GM12878 (cell line): ENCODE results near the gene PHB1. TPM values are rescaled to one million over a fixed set of nuclear protein-coding genes. Genes with fewer than 3 reads are reported as not detected.

ENCODE experiments used
- ATF7 ChIP-seq: fragments of 450-650 bp; IDR thresholded peaks from 2 replicates; pipeline ENCODE4 v1.6.1; 2016; ENCODE audit warnings: low read depth, mild to moderate bottlenecking
- BHLHE40 ChIP-seq, 2 experiments: fragments of 450-650 bp in 1 of 2; IDR thresholded peaks; 2 replicates each; pipeline ENCODE4 v1.6.1; 2011 to 2017; ENCODE audit warnings: low read depth in 2 of 2, borderline replicate concordance in 1 of 2, improper control_type of control experiment in 1 of 2, low read length in 1 of 2, mild to moderate bottlenecking in 1 of 2
- CREB1 ChIP-seq: IDR thresholded peaks from 2 replicates; pipeline ENCODE4 v1.6.1; 2012; ENCODE audit warnings: low read depth, mild to moderate bottlenecking, inconsistent platforms
- EGR1 ChIP-seq, 2 experiments: IDR thresholded peaks; 1 replicate in 1 of 2; 2 replicates in 1 of 2; pipeline ENCODE4 v1.6.1; 2011 to 2012; ENCODE audit warnings: low read depth in 2 of 2, low read length in 2 of 2, borderline replicate concordance in 1 of 2, mild to moderate bottlenecking in 1 of 2, moderate library complexity in 1 of 2
- FOXK2 ChIP-seq: fragments of 450-650 bp; IDR thresholded peaks from 2 replicates; pipeline ENCODE4 v1.6.1; 2017; ENCODE audit warnings: mild to moderate bottlenecking, moderate library complexity
- IKZF2 ChIP-seq, 2 experiments: fragments of 450-650 bp; IDR thresholded peaks; 2 replicates each; pipeline ENCODE4 v1.6.1; 2017; ENCODE audit warnings: mild to moderate bottlenecking in 2 of 2, moderate library complexity in 2 of 2
- LARP7 ChIP-seq: fragments of 450-650 bp; IDR thresholded peaks from 2 replicates; pipeline ENCODE4 v1.6.1; 2017; ENCODE audit warnings: mild to moderate bottlenecking
- NBN ChIP-seq: fragments of 450-650 bp; IDR thresholded peaks from 2 replicates; pipeline ENCODE4 v1.6.1; 2016
- NFYB ChIP-seq: IDR thresholded peaks from 2 replicates; pipeline ENCODE4 v1.6.1; 2011; ENCODE audit warnings: low read depth, mild to moderate bottlenecking, low read length, improper control_type of control experiment, moderate library complexity; ENCODE audit not compliant: insufficient read depth
- PKNOX1 ChIP-seq: fragments of 450-650 bp; IDR thresholded peaks from 2 replicates; pipeline ENCODE4 v1.6.1; 2016; ENCODE audit warnings: mild to moderate bottlenecking
- POLR2A ChIP-seq: IDR thresholded peaks from 2 replicates; pipeline ENCODE4 v1.6.1; 2011; ENCODE audit warnings: low read depth, mild to moderate bottlenecking, low read length
- RAD21 ChIP-seq: IDR thresholded peaks from 2 replicates; pipeline ENCODE4 v1.6.1; 2011; ENCODE audit warnings: mild to moderate bottlenecking, low read depth, low read length, moderate library complexity; ENCODE audit not compliant: insufficient read depth
- SMC3 ChIP-seq: IDR thresholded peaks from 2 replicates; pipeline ENCODE4 v1.6.1; 2011; ENCODE audit warnings: low read length, improper control_type of control experiment, borderline replicate concordance
- ZBTB4 ChIP-seq: fragments of 450-650 bp; formaldehyde crosslinking; IDR thresholded peaks from 2 replicates; pipeline ENCODE4 v1.4.0; 2022; ENCODE audit warnings: mild to moderate bottlenecking, moderate library complexity
- ZNF24 ChIP-seq: fragments of 450-650 bp; IDR thresholded peaks from 2 replicates; pipeline ENCODE4 v1.6.1; 2017; ENCODE audit warnings: antibody characterized with exemption, mild to moderate bottlenecking
- polyA plus RNA-seq, 11 experiments: library from polyadenylated mRNA; depleted of rRNA in 4 of 11; unstranded in 6 of 11; stranded (reverse) in 5 of 11; fragments of >200 nt; fragmentation: Nextera tagmentation in 4 of 11; fragmentation: Illumina TruSeq in 1 of 11; extraction: Ambion mirVana in 4 of 11; extraction: Trizol in 1 of 11; gene quantifications; 1 replicate in 1 of 11; 2 replicates in 10 of 11; pipeline versions ENCODE4 v1.2.1 to v1.2.3, GENCODE V29; 2011 to 2016; ENCODE audit warnings: inconsistent platforms in 2 of 11, missing spikeins in 2 of 11, low read depth in 1 of 11
- total RNA-seq, 4 experiments: library from RNA; depleted of rRNA in 3 of 4; stranded (reverse); fragments of >200 nt in 3 of 4; fragmentation: Illumina TruSeq in 1 of 4; extraction: Trizol in 1 of 4; gene quantifications; 2 replicates each; pipeline versions ENCODE4 v1.2.1 to v1.2.3, GENCODE V29; 2013 to 2021
- TF ChIP-seq, protein P1 (sequence below): fragments of 450-650 bp; IDR thresholded peaks from 2 replicates; pipeline ENCODE4 v1.6.1; 2017; ENCODE audit warnings: mild to moderate bottlenecking, low read depth, inconsistent platforms; ENCODE audit not compliant: poor library complexity, severe bottlenecking
- TF ChIP-seq, protein P2 (sequence below): IDR thresholded peaks from 2 replicates; pipeline ENCODE4 v1.6.1; 2011; ENCODE audit warnings: low read depth, mild to moderate bottlenecking, low read length, moderate library complexity, borderline replicate concordance; ENCODE audit errors: extremely low read depth
- TF ChIP-seq, protein P3 (sequence below): fragments of 450-650 bp; IDR thresholded peaks from 2 replicates; pipeline ENCODE4 v1.6.1; 2016; ENCODE audit warnings: mild to moderate bottlenecking, moderate library complexity, borderline replicate concordance

The PHB1 gene
- total and polyA plus RNA-seq, 10 of the 15 experiments (the other 5 are each of a cell fraction or from before 2014, with no cell fraction given) = 117 to 466 (median 248) TPM

DNA sequence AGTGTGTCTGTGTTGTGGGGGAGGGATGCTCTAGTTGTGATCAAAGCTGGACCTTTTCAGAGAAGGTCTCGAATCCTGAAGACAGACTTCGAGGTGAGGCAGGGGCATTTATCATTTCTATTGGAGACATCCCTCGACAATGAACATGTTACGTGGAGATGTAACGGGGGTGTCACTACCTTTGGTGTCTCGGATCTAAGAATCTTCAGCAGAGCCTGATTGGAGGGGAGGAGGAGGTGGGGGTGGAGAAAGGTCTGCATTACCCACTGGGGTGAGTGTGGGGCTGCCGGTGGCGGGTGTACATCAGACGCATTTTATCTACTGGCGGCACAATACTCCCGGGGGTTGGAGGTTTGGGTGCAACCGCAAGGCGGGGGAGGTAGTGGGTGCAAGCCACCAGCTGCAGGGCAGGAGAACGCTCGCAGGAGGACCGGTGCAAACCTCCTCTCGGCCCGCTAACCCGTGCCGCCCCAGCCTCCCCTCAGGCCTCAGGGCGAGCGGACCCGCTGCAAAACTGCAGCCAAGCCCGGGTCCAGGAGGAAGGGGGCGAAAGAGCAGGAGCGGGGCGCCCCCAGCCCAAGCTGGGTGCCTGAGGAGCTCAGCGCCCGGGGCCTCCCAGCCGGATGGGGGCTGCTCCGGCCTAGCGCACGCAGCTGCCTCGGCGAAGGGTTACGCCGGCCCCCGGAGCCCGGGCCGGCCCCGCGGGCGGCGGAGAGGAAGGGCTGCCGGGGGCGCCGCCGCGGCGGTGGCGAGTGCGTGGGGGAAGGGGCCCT lies 53.4 kb downstream of the PHB1 start (continued):
- TF ChIP-seq, protein P1, sequence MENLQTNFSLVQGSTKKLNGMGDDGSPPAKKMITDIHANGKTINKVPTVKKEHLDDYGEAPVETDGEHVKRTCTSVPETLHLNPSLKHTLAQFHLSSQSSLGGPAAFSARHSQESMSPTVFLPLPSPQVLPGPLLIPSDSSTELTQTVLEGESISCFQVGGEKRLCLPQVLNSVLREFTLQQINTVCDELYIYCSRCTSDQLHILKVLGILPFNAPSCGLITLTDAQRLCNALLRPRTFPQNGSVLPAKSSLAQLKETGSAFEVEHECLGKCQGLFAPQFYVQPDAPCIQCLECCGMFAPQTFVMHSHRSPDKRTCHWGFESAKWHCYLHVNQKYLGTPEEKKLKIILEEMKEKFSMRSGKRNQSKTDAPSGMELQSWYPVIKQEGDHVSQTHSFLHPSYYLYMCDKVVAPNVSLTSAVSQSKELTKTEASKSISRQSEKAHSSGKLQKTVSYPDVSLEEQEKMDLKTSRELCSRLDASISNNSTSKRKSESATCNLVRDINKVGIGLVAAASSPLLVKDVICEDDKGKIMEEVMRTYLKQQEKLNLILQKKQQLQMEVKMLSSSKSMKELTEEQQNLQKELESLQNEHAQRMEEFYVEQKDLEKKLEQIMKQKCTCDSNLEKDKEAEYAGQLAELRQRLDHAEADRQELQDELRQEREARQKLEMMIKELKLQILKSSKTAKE = no peak
- peak in 1 of 2 experiments; percentile 77; a peak in 2 of 3 replicates for TF ChIP-seq EGR1 (IDR thresholded peaks at IDR 0.05; ENCODE audit: borderline replicate concordance in 1 of 2, low read depth in 2 of 2, low read length in 2 of 2)
- 0 out of 4 replicates have a peak, but pooled peaks of 1 of the 2 experiments have one; percentile 18 for TF ChIP-seq IKZF2 (IDR thresholded peaks at IDR 0.05)
- peak; percentile 53 for TF ChIP-seq POLR2A
- no peak for TF ChIP-seq PKNOX1
- peak in 1 of 2 experiments; percentile 3; a peak in 1 of 4 replicates for TF ChIP-seq BHLHE40 (IDR thresholded peaks at IDR 0.05; ENCODE audit: borderline replicate concordance in 1 of 2, low read depth in 2 of 2, low read length in 1 of 2)
- no peak for TF ChIP-seq ZBTB4
- TF ChIP-seq, protein P2, sequence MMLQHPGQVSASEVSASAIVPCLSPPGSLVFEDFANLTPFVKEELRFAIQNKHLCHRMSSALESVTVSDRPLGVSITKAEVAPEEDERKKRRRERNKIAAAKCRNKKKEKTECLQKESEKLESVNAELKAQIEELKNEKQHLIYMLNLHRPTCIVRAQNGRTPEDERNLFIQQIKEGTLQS = no peak
- TF ChIP-seq NFYB = peak; percentile 64; the same call in 1 of the 2 replicates
- no peak for TF ChIP-seq RAD21
- no peak for TF ChIP-seq SMC3
- peak; percentile 65; the same call in 1 of the 2 replicates for TF ChIP-seq NBN
- TF ChIP-seq, protein P3, sequence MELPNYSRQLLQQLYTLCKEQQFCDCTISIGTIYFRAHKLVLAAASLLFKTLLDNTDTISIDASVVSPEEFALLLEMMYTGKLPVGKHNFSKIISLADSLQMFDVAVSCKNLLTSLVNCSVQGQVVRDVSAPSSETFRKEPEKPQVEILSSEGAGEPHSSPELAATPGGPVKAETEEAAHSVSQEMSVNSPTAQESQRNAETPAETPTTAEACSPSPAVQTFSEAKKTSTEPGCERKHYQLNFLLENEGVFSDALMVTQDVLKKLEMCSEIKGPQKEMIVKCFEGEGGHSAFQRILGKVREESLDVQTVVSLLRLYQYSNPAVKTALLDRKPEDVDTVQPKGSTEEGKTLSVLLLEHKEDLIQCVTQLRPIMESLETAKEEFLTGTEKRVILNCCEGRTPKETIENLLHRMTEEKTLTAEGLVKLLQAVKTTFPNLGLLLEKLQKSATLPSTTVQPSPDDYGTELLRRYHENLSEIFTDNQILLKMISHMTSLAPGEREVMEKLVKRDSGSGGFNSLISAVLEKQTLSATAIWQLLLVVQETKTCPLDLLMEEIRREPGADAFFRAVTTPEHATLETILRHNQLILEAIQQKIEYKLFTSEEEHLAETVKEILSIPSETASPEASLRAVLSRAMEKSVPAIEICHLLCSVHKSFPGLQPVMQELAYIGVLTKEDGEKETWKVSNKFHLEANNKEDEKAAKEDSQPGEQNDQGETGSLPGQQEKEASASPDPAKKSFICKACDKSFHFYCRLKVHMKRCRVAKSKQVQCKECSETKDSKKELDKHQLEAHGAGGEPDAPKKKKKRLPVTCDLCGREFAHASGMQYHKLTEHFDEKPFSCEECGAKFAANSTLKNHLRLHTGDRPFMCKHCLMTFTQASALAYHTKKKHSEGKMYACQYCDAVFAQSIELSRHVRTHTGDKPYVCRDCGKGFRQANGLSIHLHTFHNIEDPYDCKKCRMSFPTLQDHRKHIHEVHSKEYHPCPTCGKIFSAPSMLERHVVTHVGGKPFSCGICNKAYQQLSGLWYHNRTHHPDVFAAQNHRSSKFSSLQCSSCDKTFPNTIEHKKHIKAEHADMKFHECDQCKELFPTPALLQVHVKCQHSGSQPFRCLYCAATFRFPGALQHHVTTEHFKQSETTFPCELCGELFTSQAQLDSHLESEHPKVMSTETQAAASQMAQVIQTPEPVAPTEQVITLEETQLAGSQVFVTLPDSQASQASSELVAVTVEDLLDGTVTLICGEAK = 0 out of 2 replicates have a peak, but pooled peaks have one; percentile 7
- no peak for TF ChIP-seq FOXK2
- TF ChIP-seq LARP7 = peak; percentile 75; the same call in 1 of the 2 replicates
- TF ChIP-seq ZNF24 = no peak
- no peak for TF ChIP-seq CREB1
- TF ChIP-seq ATF7 = peak; percentile 20; the same call in 1 of the 2 replicates
